GM18867 (cell line): Measurements from ENCODE around the gene LHFPL6.

Experiments
- ATAC-seq: cut with Tn5 transposase; IDR thresholded peaks from one replicate; pipeline ENCODE4 v1.9.1; 2021; ENCODE audit warnings: mild to moderate bottlenecking, moderate library complexity; ENCODE audit not compliant: unreplicated experiment

Gene LHFPL6

DNA sequence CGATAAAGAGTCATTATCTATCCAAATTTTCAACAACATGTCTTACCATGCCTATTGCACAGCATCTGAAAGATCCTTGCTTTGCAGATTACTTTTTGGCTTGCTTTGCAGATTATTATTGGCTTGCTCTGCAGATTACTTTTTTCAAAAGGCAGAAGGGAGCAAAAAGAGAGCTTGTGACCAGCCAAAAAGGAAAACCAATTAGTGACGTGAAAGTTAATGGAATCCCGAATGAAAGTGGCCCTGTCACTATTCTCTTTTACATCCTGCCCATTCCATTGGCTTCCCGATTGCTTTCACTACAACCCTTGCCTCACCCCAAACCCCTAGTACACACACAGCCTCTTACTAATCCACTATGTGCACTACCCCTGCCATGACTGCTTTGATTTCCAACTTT lies 81.3 kb downstream of the LHFPL6 start:
- no peak for ATAC-seq

DNA sequence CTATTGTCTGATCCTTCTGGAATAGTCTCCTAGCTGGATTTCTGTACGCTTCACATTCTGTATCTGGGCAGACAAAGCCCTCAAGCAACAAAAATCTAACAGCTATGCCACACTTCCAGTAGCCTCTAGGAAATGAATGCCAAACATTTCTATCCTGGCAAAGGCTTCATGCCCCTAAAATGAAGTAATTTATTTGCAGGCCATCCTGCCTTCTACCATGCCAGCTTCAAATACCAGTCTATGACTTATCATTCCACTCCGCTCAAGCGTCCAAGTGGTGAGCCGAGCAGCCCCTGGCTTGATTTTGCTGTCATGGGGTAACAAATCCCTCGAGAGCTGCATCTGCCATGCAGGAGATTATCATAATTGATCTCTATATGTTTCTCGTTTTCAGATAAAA lies 86.9 kb downstream of the LHFPL6 start:
- no peak for ATAC-seq

DNA sequence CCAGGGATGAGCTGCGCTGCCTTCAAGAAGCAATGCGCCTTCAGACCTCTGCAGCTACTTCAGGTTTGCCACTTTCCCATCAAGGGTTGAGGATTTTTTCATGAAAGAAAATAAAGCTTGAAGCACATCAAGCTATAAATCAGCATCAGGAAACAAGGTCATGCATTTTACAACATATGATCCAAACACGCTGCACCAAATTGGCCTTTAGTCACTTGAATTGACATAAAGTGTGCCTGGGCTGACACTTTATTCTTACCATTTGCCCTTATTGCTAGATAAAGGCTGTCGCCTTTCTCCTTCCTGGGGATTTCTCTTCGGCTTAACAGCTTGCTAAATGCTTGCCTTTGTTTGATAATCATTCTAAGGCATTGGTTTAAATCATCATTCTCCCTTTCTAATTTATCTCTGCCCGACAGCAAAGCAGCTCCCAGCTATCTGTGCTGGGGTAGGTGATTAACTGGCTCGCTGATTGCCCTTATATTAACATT lies 87.7 kb downstream of the LHFPL6 start:
- no peak for ATAC-seq

GRCh38 chr13:39512687-39513086 lies 90.3 kb downstream of the LHFPL6 start:
- ATAC-seq = no peak

- ATAC-seq = peak; percentile 86
These were observed 92.7 kb downstream of the LHFPL6 start for GRCh38 chr13:39510316-39510695.

- no peak for ATAC-seq
These were observed 93.2 kb downstream of the LHFPL6 start for GRCh38 chr13:39509616-39510315.

- ATAC-seq = no peak
These were observed 96.2 kb downstream of the LHFPL6 start for GRCh38 chr13:39506559-39507390.

- ATAC-seq = no peak
These were observed 97.8 kb downstream of the LHFPL6 start for GRCh38 chr13:39505151-39505550.

DNA sequence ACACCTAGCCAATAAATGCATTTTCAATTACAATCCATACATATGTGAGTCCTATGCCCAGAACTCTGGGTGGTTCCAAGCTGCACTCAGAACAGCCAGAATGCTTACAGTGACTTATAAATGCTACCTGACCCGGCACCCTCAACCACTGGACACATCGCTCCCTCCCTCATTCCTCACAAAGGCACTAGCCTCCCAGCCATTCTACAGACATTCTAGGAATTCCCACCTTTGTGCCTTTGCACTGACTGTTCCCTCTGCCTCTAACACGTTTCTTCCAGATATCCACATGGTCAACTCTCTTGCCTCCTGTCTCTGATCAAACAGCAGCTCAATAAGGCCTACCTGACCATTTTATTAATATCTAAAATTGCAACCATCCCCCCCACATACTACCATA lies 99.9 kb downstream of the LHFPL6 start:
- ATAC-seq = no peak

GRCh38 chr13:39501702-39502324 lies 101.2 kb downstream of the LHFPL6 start:
- ATAC-seq = no peak

DNA sequence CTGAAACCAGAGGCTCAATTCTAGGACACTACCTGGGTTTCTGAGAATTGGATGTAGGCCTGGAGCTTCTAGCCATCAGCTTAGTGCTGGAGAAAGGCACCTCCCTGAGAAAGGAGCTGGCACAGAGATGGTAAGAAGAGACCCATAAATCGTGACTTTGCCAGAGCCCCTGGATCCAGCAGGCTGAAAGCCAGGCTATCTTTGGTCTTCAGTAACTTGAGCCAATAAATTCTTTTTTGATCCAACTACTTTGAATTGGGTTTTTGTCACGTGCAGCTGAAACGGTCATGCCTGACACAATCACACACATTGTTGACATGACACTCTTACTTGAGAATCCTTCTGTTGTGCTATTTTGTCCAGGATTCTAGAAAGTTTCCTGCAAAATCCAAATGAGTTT lies 103.4 kb downstream of the LHFPL6 start:
- ATAC-seq = no peak

GRCh38 chr13:39498471-39499114 lies 104.4 kb downstream of the LHFPL6 start:
- no peak for ATAC-seq

GRCh38 chr13:39496506-39496905 lies 106.5 kb downstream of the LHFPL6 start:
- no peak for ATAC-seq

DNA sequence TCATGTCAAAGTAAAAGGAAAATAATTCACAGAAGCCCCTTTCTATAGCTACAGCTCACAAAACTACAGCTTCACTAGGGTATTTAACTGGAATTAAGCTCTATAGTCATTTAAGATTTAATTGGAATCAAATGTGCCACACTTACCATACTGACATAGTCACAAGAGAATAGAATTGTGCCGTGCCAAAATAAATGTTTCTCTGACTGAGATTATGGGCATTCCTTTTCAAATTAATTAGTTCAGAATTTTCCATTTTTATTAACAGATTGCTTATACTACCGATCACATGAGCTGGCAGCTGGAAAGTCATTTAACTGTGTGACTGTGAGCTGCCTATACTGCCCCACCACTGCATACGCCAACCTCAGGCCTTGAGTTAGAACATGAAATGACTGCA lies 108.4 kb downstream of the LHFPL6 start:
- ATAC-seq = no peak

DNA sequence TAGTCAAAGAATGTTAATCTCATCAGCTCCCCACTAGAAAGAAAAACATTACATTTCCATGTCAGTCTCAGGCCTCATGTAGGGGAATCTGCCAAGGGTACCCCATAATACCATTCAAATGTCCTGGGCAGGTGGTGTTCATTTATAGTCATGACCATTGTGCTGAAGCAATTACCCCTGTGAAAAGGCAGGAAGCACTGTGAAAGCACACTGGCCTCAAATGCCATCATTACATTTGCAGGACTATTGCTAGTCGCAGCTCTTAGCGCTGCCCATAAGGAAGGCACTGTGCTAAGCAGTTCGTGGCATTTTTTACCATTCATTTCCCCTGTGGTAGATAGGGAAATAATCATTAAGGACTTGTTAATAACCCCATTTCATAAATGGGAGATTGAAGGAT lies 109.0 kb downstream of the LHFPL6 start:
- ATAC-seq = no peak

- ATAC-seq = no peak
These were observed 112.9 kb downstream of the LHFPL6 start for GRCh38 chr13:39490136-39490535.

DNA sequence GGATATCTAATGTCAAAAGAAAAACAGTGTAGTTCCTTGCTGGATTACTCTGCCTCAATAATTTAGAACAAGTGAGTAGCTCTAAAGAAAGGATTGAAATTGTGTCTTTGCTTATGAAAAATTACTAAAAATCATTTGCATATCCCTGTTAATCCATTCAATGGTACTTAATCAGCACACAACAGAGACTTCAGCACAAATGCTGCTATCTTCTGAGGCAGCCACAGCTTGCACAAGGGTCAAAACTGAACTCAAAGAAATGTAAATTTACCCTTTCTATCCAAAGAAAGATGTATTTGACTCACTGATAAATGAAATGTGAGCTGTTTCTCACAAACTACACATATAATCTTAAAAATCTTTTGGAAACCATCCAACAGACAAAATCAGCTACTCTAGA lies 116.2 kb downstream of the LHFPL6 start:
- ATAC-seq = no peak

DNA sequence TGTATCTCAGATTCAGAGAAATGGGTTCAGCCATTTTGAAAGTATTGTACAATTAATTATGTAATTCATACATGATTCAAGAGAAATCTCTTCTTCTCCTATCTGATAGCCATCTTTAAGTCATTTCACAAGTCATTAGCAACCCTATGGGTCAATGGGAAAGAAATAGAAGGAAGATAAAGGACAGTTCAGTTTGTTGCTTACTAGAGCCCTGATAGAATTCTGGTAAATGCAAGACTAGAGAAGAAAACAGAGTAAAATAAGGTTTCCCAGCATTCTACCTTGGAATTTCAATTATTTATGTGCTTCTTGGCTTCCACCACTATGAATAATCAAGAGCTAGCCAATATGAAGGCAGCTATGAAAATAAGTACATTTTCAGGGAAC lies 117.7 kb downstream of the LHFPL6 start:
- ATAC-seq = no peak

DNA sequence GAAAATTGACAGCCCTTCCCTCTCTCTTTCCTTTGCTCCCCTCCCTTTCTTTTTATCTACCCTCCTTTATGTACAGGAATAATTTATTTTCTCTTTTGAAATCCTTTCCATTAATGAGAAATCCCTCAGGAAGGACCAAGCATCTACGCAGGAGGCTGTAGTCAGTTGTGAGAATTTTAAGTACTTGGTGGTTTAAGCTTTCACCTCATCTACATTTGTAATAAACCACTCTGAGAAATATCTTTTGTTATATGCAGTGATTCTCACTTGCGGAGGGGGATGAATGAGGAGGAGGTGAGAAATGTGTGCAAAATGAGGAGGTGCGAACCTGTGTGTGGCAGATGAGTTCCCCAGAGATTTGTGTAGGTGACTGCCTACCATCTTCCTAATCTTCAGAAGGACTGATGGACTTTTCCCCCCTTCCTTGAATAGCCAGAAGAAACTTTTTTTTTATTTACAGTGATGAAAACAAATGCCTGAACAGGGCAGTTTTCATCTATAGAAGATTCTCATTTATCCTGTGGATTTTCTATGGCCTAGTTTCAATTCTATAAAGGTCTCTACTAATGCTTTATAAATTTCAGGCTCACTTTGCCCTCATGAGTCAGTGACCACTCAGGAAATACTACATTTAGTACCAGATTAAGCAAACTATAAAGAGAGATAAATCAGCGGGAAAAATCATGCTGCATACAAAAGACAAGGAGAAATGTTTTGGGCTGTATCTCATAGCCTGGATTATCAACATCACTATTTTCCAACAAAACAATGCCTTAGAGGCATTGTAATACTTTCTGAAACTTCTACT lies 118.3 kb downstream of the LHFPL6 start:
- ATAC-seq = no peak

GRCh38 chr13:39483326-39483725 lies 119.7 kb downstream of the LHFPL6 start:
- no peak for ATAC-seq

- ATAC-seq = no peak
These were observed 121.5 kb downstream of the LHFPL6 start for GRCh38 chr13:39481491-39481890.
